Caco-2 (cell line): ENCODE measurements around the gene KLHL29. TPM values are rescaled to one million over a fixed set of nuclear protein-coding genes. Genes with fewer than 3 reads are reported as not detected.

ENCODE experiments used
- BruUV-seq: library from RNA; stranded (reverse); fragments of 400-500 nt; replicated peaks from 2 replicates; lab custom pipeline; 2021; lab: Mats Ljungman, UMichigan
- CTCF ChIA-PET: fragments of 300-600 bp; sonication (Branson Sonifier 250); formaldehyde crosslinking; loops from one replicate; lab custom pipeline; 2022; ENCODE audit warnings: antibody characterized with exemption; lab: Charles Lee
- POLR2A ChIA-PET: fragments of 300-600 bp; sonication (Branson Sonifier 250); formaldehyde crosslinking; loops from one replicate; lab custom pipeline; 2022; ENCODE audit warnings: antibody characterized with exemption; lab: Charles Lee
- DNase-seq, 2 experiments: peaks; one replicate each; pipeline versions ENCODE4 v3.0.0 to v3.0.0-alpha.2; 2020 to 2022
- H3K27me3 ChIP-seq: replicated peaks from 2 replicates; pipeline ENCODE4 v1.6.0; 2011; ENCODE audit warnings: low read length; ENCODE audit not compliant: control insufficient read depth, insufficient read depth
- H3K36me3 ChIP-seq: 2 replicates; pipeline ENCODE4 v1.5.1; 2011; ENCODE audit warnings: low read length; ENCODE audit not compliant: control insufficient read depth, insufficient read depth
- H3K4me1 ChIP-seq: fragments of 250-450 bp; sonication (Bioruptor Pico); 2 replicates; pipeline ENCODE4 v1.5.1; 2020; ENCODE audit warnings: mild to moderate bottlenecking
- H3K4me3 ChIP-seq: 2 replicates; pipeline ENCODE4 v1.5.1; 2011; ENCODE audit warnings: low read depth, mild to moderate bottlenecking, control low read depth, low read length
- H3K9me3 ChIP-seq: fragments of 250-450 bp; sonication (Bioruptor Pico); 2 replicates; pipeline ENCODE4 v1.5.1; 2020; ENCODE audit warnings: mild to moderate bottlenecking, moderate library complexity
- H3K27ac Mint-ChIP-seq: one replicate; pipeline ENCODE4 v1.8.0; 2022; ENCODE audit warnings: mixed read lengths; ENCODE audit not compliant: unreplicated experiment
- H3K27me3 Mint-ChIP-seq: one replicate; pipeline ENCODE4 v1.8.0; 2022; ENCODE audit warnings: mixed read lengths; ENCODE audit not compliant: insufficient read depth, unreplicated experiment
- H3K36me3 Mint-ChIP-seq: one replicate; pipeline ENCODE4 v1.8.0; 2022; ENCODE audit warnings: mild to moderate bottlenecking, mixed read lengths; ENCODE audit not compliant: insufficient read depth, unreplicated experiment
- H3K4me1 Mint-ChIP-seq: one replicate; pipeline ENCODE4 v1.8.0; 2022; ENCODE audit warnings: low read depth, mixed read lengths; ENCODE audit not compliant: unreplicated experiment
- H3K4me3 Mint-ChIP-seq: one replicate; pipeline ENCODE4 v1.8.0; 2022; ENCODE audit warnings: mild to moderate bottlenecking, moderate library complexity, mixed read lengths; ENCODE audit not compliant: unreplicated experiment
- H3K9me3 Mint-ChIP-seq: one replicate; pipeline ENCODE4 v1.8.0; 2022; ENCODE audit warnings: mixed read lengths; ENCODE audit not compliant: unreplicated experiment
- CTCF ChIP-seq, 2 experiments: fragments of 200-600 bp in 1 of 2; IDR thresholded peaks; 1 replicate in 1 of 2; 2 replicates in 1 of 2; pipeline versions ENCODE4 v1.5.1 to v1.8.0; 2011 to 2022; ENCODE audit warnings: antibody characterized with exemption in 1 of 2, control low read depth in 1 of 2, inconsistent platforms in 1 of 2, low read depth in 1 of 2, low read length in 1 of 2, mild to moderate bottlenecking in 1 of 2, moderate library complexity in 1 of 2; ENCODE audit not compliant: insufficient read depth in 1 of 2, severe bottlenecking in 1 of 2, unreplicated experiment in 1 of 2
- intact Hi-C: fragments of 100-400 bp; cut with micrococcal nuclease; formaldehyde crosslinking; loops from one replicate; pipeline ENCODE4 v1.10.0; 2022; ENCODE audit not compliant: unreplicated experiment
- total RNA-seq: library from RNA; stranded (reverse); gene quantifications from 2 replicates; pipeline ENCODE4 v1.2.3, GENCODE V29; 2022

Gene KLHL29
- total RNA-seq, 1 experiment from 2014 or later, result 0.61 TPM

- Mint-ChIP-seq H3K4me1 (no peaks in the 10 kb centered on the region), H3K27ac (no peak overlapping the region), H3K4me3 (no peak overlapping the region), H3K27me3 (no peaks in the 10 kb centered on the region), H3K36me3 (no peaks in the 10 kb centered on the region), H3K9me3 (no peaks in the 10 kb centered on the region)
- no peak for DNase-seq
- Histone ChIP-seq H3K4me3 (no peak overlapping the region), H3K9me3 (no peaks in the 10 kb centered on the region), H3K4me1 (peaks cover 9% of the 10 kb centered on the region), H3K36me3 (no peaks in the 10 kb centered on the region), H3K27me3 (no peaks in the 10 kb centered on the region)
- ChIA-PET POLR2A (no interaction called here), CTCF (interaction anchor here (0.6 kb wide), 1 partner anchor 680 kb away, joined by 5 read pairs; no protein-coding TSS in a partner anchor)
- BruUV-seq, result no TSS peak
- intact Hi-C loops, result no loop called here
- no peak for TF ChIP-seq CTCF (IDR thresholded peaks at IDR 0.05; ENCODE audit: insufficient read depth in 1 of 2, low read depth in 1 of 2, low read length in 1 of 2, severe bottlenecking in 1 of 2, unreplicated experiment in 1 of 2)
Measured at GRCh38 chr2:23659328-23659727, 274.3 kb downstream of the KLHL29 start.

DNA sequence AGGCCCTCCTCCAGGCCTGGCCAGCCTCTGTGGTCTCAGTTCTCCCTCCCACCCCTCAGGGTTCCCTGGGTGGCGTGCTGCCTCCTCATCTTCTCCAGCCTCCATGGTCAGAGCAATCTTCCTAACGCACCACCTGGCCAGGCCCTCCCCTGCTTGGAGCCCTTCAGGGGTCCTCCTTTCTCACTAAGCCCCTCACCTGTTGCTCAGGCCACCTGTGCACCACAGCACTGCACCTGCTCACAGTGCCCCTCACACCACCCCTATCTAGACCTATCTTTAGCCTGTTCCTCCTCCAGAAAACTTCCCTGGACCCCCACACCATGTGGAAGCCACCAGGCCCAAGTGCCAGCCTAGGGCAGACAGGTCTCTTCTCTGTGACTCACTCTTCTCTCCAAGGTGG, 274.8 kb downstream of the KLHL29 start:
- Mint-ChIP-seq H3K36me3 (no peaks in the 10 kb centered on the region), H3K27me3 (no peaks in the 10 kb centered on the region), H3K9me3 (no peaks in the 10 kb centered on the region), H3K27ac (no peak overlapping the region), H3K4me3 (no peak overlapping the region), H3K4me1 (no peaks in the 10 kb centered on the region)
- Histone ChIP-seq H3K4me1 (peaks cover 9% of the 10 kb centered on the region), H3K36me3 (no peaks in the 10 kb centered on the region), H3K27me3 (no peaks in the 10 kb centered on the region), H3K4me3 (no peak overlapping the region), H3K9me3 (no peaks in the 10 kb centered on the region)
- DNase-seq, result no peak
- ChIA-PET CTCF (no interaction called here), POLR2A (no interaction called here)
- no TSS peak for BruUV-seq
- no peak for TF ChIP-seq CTCF (IDR thresholded peaks at IDR 0.05; ENCODE audit: insufficient read depth in 1 of 2, low read depth in 1 of 2, low read length in 1 of 2, severe bottlenecking in 1 of 2, unreplicated experiment in 1 of 2)
- intact Hi-C loops, result no loop called here

DNA sequence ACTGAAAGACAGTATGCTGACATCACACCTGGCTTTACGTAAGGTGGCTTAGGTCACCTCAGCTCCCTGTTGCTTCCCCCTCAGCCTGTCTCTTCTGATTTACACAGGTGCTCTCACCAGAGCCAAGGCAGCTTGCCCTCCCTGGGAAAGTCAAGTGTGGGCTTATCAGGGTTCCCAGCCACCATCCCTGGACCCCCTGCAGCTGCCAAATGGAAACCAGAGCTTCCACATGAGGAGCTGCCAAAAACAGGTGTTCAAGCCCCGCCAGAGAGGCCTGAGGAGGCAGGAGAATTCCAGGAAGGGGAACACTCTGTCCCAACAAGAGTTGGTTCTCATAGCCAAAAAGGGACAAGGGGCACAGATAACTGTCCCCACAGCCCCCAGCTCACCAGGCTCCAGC, 275.3 kb downstream of the KLHL29 start:
- Histone ChIP-seq H3K36me3 (no peaks in the 10 kb centered on the region), H3K4me3 (no peak overlapping the region), H3K4me1 (peaks cover 9% of the 10 kb centered on the region), H3K9me3 (no peaks in the 10 kb centered on the region), H3K27me3 (no peaks in the 10 kb centered on the region)
- Mint-ChIP-seq H3K27me3 (no peaks in the 10 kb centered on the region), H3K4me3 (no peak overlapping the region), H3K9me3 (no peaks in the 10 kb centered on the region), H3K4me1 (no peaks in the 10 kb centered on the region), H3K27ac (no peak overlapping the region), H3K36me3 (no peaks in the 10 kb centered on the region)
- no TSS peak for BruUV-seq
- DNase-seq, result no peak
- ChIA-PET POLR2A (no interaction called here), CTCF (no interaction called here)
- intact Hi-C loops, result no loop called here
- TF ChIP-seq CTCF (IDR thresholded peaks at IDR 0.05; ENCODE audit: insufficient read depth in 1 of 2, low read depth in 1 of 2, low read length in 1 of 2, severe bottlenecking in 1 of 2, unreplicated experiment in 1 of 2), result no peak
